ENCODE measurements around the gene PDCD1.
"Not testable (repeated sequence)": the region's sequence is repeated elsewhere in the genome, so short reads cannot be mapped to it uniquely, and the experiment has no call there.

PDCD1 gene

DNA sequence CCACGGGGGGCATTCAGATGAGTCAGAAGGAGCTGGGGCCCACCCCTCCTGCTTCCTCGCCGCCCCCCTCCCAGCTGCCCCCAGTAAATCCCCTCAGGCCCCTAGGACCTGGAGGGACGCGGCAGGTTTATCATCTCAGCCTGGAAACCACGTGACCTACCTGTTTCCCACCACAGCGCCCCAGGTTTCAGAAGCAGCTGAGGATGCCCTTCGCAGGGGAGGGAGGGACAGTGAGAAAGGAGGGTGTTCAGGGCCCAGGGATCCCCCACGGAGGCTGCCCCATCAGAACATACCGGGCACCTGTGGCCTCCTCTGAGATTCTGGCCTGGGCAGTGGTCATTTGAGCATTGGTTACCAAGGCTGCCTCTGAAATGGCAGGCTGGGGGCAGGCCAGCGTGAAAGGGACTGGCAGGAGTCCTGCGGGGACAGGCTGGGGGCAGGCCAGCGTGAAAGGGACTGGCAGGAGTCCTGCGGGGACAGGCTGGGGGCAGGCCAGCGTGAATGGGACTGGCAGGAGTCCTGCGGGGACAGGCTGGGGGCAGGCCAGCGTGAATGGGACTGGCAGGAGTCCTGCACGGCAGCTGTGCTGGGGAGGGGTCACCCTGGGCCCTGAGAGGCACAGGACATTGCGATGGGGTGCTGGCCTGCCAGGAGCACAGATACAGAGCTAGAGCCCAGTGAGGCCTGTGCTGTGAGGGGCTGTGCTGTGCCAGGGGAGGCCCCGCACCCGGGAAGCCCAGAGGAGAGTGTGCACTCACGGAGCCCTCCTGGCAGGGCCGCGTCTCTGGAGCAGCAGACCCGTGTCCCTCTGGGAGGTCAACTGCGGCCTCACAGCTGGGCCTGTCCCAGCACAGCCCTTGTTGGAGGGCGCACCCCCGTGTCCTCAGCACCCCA is 48.1 kb downstream of the PDCD1 start:
- no peak for DNase-seq

DNA sequence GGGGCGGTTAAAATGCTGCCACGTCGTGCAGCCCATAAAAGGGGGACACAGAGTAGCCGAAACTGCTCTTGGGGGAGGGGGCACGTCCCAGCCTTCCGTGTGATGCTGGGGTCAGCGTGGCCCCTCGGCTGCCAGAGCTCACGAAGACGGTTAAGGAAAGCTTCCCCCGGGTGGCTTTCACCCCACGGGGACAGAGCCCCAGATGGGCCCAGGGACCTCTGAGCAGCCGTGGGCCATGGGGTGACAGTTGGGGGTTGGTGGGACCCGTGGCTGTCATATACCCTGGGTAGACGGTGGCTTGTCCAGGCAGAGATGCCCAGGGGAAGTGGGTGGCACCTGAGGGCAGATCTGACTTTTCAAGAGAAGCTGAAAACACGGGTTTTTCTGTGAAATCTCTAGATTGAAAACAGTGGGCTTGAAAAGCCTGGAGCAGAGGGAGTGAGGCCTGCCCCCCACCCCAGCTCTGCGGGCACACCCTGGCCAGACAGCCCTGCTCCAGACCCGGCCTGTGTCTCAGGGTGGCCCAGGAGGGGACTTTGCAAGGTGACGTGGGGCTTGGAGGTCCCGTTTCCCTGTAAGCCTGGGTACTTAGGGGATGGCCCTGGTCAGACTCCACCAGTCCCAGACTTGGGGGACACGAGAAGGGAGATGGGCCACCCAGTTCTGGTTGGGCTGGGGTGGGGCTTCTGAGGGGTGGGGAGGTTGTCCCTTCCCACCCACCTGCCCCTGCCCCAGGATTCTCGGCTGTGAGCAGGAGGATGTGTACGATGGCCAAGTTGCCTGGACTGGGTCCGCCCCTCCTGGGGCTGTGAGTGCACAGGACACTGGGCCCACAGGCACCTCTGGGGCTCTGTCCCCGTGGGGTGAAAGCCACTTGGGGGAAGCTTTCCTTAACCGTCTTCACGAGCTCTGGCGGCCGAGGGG is 49.0 kb downstream of the PDCD1 start:
- DNase-seq: no peak

DNA sequence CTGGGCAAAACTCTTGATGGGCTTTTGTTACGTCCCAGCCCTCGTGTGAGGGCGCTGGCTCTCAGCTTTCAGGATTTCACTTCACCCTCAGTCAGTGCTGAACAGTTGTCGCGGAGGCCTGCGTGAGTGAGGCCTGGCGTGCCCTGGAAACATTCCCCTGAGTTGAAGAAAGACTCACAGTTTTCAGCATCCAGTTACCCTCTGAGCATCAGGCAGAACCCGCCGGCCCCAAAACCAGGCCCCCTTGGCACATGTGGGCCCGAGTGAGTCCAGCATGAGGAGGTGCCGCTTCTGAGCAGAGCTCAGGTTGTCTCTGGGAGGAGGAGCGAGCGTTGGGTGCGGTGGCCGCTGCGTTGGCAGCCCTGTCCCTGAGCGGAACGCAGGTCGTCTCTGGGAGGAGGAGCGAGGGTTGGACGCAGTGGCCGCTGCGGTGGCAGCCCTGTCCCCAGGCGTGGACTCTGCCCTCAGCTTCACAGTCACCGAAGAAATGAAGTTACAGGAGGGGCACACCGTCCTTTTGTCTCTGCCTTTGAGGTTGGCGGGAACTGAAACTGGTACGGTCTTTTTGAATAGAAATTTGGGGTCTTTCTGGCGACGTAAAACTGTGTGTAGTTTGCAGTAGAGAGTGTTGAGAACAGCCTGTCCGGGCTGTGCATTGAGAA is 49.8 kb downstream of the PDCD1 start, which contains the start of gene NEU4:
Gene NEU4, plus strand, starts transcription at position 473 of the 662 bp plus-strand sequence. CDS start 5,292 bp downstream, outside the sequence.
- no peak for DNase-seq

DNA sequence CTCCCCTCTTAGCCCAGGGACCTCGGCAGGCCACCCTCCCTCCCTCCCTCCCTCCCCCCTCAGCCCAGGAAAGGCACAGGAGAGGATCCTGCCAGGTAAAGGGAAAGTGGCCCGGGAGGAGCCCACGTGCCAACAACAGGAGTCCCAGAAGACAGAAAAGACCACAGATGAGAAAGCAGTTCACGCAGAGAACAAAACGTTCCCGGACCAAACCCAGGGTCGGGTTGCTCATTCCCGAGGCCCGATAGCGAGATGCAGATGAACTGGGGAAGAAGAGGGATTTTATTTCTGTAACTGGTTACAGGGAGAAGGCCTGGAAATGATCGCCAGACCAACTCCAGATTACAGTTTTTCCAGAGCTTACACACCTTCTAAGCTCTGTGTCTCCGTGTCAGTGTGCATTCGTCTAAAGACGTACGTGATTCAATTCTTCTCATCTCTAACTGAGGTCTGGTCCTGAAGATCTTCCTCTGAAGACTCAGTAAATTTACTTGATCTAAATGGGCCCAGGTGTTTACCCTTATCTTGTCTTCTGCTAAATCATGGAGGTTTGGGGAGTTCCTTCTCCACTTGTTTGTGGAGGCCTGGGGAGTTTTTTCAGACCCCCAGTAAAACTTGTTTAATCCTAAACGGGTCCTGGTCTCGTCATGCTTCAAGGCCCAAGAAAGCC is 50.5 kb downstream of the PDCD1 start:
- no peak for DNase-seq

DNA sequence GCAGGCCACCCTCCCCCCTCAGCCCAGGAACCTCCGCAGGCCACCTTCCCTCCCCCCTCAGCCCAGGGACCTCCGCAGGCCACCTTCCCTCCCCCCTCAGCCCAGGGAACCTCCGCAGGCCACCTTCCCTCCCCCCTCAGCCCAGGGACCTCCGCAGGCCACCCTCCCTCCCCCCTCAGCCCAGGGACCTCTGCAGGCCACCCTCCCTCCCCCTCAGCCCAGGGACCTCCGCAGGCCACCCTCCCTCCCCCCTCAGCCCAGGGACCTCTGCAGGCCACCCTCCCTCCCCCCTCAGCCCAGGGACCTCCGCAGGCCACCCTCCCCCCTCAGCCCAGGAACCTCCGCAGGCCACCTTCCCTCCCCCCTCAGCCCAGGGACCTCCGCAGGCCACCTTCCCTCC is 52.5 kb downstream of the PDCD1 start:
- not testable (repeated sequence) for DNase-seq

DNA sequence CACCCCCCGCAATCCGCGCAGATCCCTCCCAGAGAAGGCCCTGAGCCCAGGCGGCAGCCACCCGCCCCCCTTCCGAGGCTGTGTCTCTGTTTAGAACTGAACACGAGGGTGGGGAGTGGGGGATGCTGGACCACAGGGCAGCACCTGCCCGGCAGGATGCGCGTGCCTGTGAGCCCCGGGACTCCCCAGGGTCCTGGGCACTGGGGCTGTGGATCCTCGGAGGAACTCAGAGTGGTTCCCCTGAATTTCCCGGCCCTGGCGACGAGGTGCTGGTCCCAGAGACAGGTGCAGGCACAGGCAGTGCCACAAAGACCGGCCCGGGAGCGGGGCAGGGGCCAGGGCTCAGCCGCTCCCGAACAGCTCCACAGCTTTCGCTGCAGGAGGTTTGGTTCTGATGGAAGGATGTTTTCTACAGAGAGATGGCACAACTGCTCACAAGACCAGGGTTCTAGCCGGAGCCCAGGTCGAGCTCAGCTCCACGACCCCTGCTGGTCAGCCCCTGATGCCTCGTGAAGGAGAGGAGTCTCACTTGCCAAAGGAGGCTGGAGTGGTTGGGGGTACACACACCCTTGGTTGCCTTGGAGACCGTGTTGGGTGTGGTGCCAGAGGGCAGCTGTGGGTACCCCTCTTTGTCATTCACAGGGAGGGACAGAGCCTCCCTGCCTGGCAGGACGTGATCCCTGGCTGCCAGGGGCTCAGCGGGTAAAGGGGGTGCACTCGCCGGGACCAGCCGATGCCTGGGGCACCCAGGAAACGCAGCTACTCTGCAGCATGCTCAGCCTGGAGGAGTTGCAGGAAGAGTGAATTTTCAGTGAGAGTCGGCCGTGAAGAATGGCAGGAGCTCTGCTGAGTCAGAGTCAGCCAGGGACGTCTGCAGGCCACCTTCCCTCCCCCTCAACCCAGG is 54.1 kb downstream of the PDCD1 start:
- peak; percentile 41 for DNase-seq

DNA sequence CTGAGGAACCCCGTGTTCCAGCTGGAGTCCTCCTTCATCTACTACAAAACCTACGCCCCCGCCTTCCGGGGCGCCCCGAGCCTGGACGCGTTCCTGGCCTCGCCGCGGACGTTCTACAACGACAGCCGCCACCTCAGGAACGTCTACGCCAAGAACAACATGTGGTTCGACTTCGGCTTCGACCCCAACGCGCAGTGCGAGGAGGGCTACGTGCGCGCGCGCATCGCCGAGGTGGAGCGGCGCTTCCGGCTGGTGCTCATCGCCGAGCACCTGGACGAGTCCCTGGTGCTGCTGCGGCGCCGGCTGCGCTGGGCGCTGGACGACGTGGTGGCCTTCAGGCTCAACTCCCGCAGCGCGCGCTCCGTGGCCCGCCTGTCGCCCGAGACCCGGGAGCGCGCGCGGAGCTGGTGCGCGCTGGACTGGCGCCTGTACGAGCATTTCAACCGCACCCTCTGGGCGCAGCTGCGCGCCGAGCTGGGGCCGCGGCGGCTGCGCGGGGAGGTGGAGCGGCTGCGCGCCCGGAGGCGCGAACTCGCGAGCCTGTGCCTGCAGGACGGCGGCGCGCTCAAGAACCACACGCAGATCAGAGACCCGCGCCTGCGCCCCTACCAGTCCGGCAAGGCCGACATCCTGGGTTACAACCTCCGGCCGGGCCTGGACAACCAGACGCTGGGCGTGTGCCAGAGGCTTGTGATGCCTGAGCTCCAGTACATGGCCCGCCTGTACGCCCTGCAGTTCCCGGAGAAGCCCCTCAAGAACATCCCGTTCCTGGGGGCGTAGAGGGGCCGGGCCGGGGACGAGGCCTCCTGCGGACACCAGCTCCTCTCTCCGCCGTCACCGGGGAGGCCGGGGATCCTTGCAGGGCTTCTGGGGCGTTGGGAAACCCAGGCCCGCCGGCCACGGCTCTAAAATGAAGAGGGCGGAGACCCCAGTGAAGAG is 55.0 kb downstream of the PDCD1 start:
- peak; percentile 37 for DNase-seq

DNA sequence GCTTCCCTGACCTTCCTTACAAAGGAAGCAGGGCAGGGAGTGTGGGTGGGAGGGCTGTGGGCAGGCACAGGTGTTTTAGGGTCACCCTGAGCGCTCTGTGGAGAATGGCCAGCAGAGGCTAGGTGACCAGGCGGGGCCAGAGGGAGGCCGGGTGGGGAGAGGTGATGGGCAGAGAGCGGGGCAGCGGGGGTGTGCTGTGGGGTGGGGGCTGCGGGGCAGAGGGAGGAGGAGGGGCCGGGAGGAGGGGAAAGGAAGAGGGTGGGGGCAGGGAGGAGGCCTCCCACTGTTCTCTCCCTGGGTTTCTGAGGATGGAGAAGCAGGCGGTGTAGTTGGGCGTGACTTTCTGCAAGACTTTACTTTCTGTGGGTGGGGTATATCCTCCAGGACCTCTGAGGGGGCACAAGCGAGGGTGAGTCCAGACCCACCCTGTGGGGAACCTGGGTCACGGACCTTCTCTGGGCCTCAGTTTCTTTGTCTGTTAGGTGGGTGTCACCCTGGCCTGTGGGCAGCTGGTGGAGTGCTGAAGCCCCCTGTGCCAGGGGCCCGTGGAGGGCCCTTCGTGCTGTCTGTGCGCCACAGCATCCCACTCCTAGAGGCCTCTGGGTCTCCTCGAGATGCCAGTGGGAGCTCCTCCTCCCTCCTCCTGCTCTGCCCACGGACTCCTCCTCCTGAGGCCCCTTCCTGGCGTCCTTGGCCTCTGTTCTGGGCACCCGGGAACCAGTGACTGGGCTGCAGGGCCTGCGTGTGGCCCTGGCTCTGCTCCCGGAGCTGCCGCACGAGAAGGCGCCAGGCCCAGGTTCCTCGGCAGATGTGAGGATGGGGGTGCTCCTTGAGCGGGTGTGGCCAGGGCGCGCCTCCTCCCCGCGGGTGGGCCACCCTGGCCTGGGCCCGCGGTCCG is 56.0 kb downstream of the PDCD1 start:
- DNase-seq: no peak

DNA sequence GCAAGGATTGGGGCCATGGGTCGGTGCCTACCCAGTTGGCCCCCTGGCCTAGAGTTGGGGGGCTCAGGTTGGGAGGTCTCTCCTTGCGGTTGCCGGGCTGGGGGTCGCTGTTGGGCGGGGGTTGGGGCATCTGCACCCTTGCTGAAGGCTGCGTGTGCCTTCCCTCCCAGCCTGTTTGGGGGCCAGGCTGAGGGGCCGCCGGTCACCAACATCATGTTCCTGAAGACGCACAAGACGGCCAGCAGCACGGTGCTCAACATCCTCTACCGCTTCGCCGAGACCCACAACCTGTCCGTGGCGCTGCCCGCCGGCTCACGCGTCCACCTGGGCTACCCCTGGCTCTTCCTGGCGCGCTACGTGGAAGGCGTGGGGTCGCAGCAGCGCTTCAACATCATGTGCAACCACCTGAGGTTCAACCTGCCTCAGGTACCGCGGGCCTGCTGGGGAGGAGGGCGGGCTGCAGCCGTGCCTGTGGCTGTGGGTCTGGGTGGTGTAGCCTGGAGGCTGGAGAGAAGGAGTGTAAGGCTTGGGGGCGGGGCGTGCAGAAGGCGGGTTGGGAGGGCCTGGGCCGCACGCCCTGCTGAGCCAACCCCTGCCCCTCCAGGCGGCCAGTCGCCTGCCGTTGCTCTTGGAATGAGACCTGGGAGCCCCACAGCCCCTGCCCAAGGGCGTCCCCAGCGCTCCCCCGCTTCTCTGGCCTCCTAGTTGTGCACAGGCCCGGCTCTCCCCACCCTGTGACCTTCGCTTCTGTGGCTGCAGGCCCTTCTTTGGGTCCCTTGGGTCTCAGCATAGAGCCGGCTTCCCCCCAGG is 56.9 kb downstream of the PDCD1 start:
- DNase-seq: no peak

DNA sequence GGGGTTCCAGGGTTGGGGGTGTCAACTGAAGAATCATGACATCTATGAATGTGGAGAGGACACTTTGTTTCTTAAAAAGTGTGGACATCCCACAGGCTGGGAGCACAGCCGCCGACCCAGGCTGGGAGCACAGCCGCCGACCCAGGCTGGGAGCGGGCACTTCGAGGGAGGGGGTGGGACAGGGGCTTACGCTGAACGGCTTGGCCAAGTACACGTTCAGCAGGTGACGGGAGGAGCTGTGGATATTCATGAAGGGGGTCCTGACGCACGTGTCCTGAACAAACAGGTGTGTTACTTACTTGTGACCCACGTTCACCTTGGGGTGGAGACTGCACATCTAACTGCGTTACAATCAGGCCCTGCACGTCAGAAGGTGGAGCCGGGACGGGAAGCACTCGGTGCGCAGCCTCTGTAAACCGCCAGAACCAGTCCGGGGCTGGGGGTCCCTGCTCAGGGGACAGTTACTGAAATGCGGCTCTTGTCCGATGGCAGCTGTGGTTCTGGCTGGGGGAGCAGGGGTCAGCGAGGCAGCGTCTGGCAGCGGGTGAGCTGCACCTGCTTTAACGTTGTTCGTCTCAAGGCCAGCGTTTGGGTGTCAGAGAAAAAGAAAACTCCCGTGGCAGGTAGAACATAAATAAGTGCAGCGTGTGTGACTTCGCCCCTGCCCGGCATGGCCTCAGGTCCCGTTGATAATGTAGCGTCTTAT is 58.3 kb downstream of the PDCD1 start:
- DNase-seq: not testable (repeated sequence)
